Nucleus accumbens (tissue), 56 donors: Measurements from ENCODE around the gene RIMBP2.

Source experiments
- DNase-seq, 56 donors: peaks; one replicate each; lab custom pipeline; 2025; lab: John Stamatoyannopoulos, UW

The RIMBP2 gene

GRCh38 chr12:130557886-130558765 lies 158.0 kb downstream of the RIMBP2 start:
- DNase-seq: no peak

GRCh38 chr12:130557201-130557600 lies 158.9 kb downstream of the RIMBP2 start:
- DNase-seq: no peak

- DNase-seq: no peak
These were observed 159.5 kb downstream of the RIMBP2 start for GRCh38 chr12:130556486-130557055.

GRCh38 chr12:130555628-130556485 lies 160.2 kb downstream of the RIMBP2 start:
- peak in 42 of 56 donors; percentile 12 to 88 (median 56) for DNase-seq

GRCh38 chr12:130555221-130555620 lies 160.9 kb downstream of the RIMBP2 start:
- no peak for DNase-seq

- no peak for DNase-seq
These were observed 163.6 kb downstream of the RIMBP2 start for GRCh38 chr12:130552483-130552996.

GRCh38 chr12:130549361-130549760 lies 166.7 kb downstream of the RIMBP2 start:
- no peak for DNase-seq

- peak in 15 of 56 donors; percentile 1 to 47 (median 19) for DNase-seq
These were observed 168.5 kb downstream of the RIMBP2 start for GRCh38 chr12:130547480-130548155.

GRCh38 chr12:130546494-130546893 lies 169.6 kb downstream of the RIMBP2 start:
- DNase-seq: no peak

GRCh38 chr12:130545475-130545874 lies 170.6 kb downstream of the RIMBP2 start:
- no peak for DNase-seq

GRCh38 chr12:130540376-130540775 lies 175.7 kb downstream of the RIMBP2 start:
- no peak for DNase-seq

GRCh38 chr12:130538343-130539095 lies 177.6 kb downstream of the RIMBP2 start:
- DNase-seq: peak in 17 of 56 donors; percentile 1 to 69 (median 12)

- DNase-seq: no peak
These were observed 178.4 kb downstream of the RIMBP2 start for GRCh38 chr12:130537655-130538054.

GRCh38 chr12:130537051-130537450 lies 179.0 kb downstream of the RIMBP2 start:
- DNase-seq: no peak

GRCh38 chr12:130530429-130530828 lies 185.7 kb downstream of the RIMBP2 start:
- no peak for DNase-seq

- DNase-seq: no peak
These were observed 186.3 kb downstream of the RIMBP2 start for GRCh38 chr12:130529781-130530180.

GRCh38 chr12:130527239-130527638 lies 188.9 kb downstream of the RIMBP2 start:
- no peak for DNase-seq

- no peak for DNase-seq
These were observed 189.3 kb downstream of the RIMBP2 start for GRCh38 chr12:130526813-130527212.

- no peak for DNase-seq
These were observed 190.5 kb downstream of the RIMBP2 start for GRCh38 chr12:130525384-130526172.
